GM12891 (cell line): ENCODE data around the gene CCDC33.

ENCODE experiments used
- POLR2A ChIP-seq: IDR thresholded peaks from 2 replicates; pipeline ENCODE4 v1.6.1; 2011; ENCODE audit warnings: low read depth, low read length, control low read depth
- POLR2AphosphoS5 ChIP-seq: IDR thresholded peaks from 2 replicates; pipeline ENCODE4 v1.6.1; 2011; ENCODE audit warnings: low read depth, low read length, control low read depth
- SPI1 ChIP-seq: IDR thresholded peaks from 2 replicates; pipeline ENCODE4 v1.6.1; 2011; ENCODE audit warnings: low read depth, low read length, control low read depth
- TAF1 ChIP-seq: IDR thresholded peaks from 2 replicates; pipeline ENCODE4 v1.6.1; 2011; ENCODE audit warnings: low read depth, low read length, control low read depth

DNA sequence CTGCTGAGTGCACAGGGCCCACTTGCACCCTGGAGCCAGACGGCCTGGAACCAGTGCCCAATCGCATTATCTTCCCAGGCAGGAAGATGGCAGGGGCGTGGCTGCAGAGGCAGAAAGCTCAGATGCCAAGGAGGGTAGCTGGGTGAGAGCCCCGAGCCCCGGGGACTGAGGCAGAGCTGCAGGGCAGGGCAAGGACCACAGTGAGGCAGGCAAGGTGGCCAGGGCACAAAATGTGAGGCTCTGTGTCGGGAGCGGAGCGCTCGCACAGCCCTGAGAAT lies 1.6 kb upstream of the CCDC33 start:
- no peak for TF ChIP-seq TAF1
- no peak for TF ChIP-seq POLR2A
- no peak for TF ChIP-seq SPI1
- no peak for TF ChIP-seq POLR2AphosphoS5
